ENCODE data around the gene ZC3H12D.
A peak's percentile ranks its signal among the peaks of the same experiment; 100 is the strongest.

Gene ZC3H12D

GRCh38 chr6:149428606-149429005 lies 56.2 kb downstream of the ZC3H12D start:
- no peak overlapping the region for H3K23ac ChIP-seq (ENCODE audit: low read length in 2 of 2)
- H2AK5ac ChIP-seq (ENCODE audit: low read length, severe bottlenecking) = no peak overlapping the region
- no peak overlapping the region for H3K4ac ChIP-seq (ENCODE audit: low read depth in 1 of 2, low read length in 2 of 2)
- H2BK12ac ChIP-seq (ENCODE audit: low read length in 2 of 2) = no peak overlapping the region
- no peak overlapping the region for H3K9ac ChIP-seq (ENCODE audit: low read length)
- H2BK15ac ChIP-seq (ENCODE audit: low read depth, poor library complexity, severe bottlenecking) = no peak overlapping the region
- H3K27ac ChIP-seq (ENCODE audit: low read length, poor library complexity, severe bottlenecking) = no peak overlapping the region
- H3K14ac ChIP-seq (ENCODE audit: low read length in 2 of 2) = no peak overlapping the region
- no peak overlapping the region for H3K18ac ChIP-seq (ENCODE audit: low read depth in 1 of 2, low read length in 2 of 2)
- H3K27me3 ChIP-seq (ENCODE audit: control insufficient read depth in 1 of 2, insufficient read depth in 1 of 2, low read length in 2 of 2) = peaks cover 0 to 12% of the 10 kb centered on the region in 2 experiments
- no peak overlapping the region for H4K91ac ChIP-seq (ENCODE audit: low read length)
- no peak overlapping the region for H2AFZ ChIP-seq (ENCODE audit: low read depth, low read length)
- H3K4me2 ChIP-seq (ENCODE audit: low read length, poor library complexity, severe bottlenecking) = no peak overlapping the region
- H3K79me1 ChIP-seq (replicated peaks; ENCODE audit: low read length, poor library complexity, severe bottlenecking) = no peaks in the 10 kb centered on the region
- H3K4me3 ChIP-seq (ENCODE audit: insufficient read depth in 1 of 2, low read depth in 1 of 2, low read length in 2 of 2) = no peak overlapping the region
- H3K9me3 ChIP-seq (ENCODE audit: control insufficient read depth, low read length) = no peaks in the 10 kb centered on the region
- no peak overlapping the region for H2BK5ac ChIP-seq (ENCODE audit: low read depth, low read length, poor library complexity, severe bottlenecking)
- H3K4me1 ChIP-seq (ENCODE audit: control insufficient read depth, insufficient read depth, low read depth, low read length) = peaks cover 8% of the 10 kb centered on the region
- no peak for DNase-seq
- WGBS = 94% methylated on average over 4 of the region's 4 CpGs
- no peak overlapping the region for H4K8ac ChIP-seq (ENCODE audit: low read length)
- no peaks in the 10 kb centered on the region for H3K36me3 ChIP-seq (ENCODE audit: control insufficient read depth in 1 of 2, insufficient read depth in 2 of 2, low read depth in 1 of 2, low read length in 2 of 2)
- no peak overlapping the region for H2BK120ac ChIP-seq (ENCODE audit: low read depth, low read length)

GRCh38 chr6:149425754-149426153 lies 59.1 kb downstream of the ZC3H12D start:
- Histone ChIP-seq H3K23ac (ENCODE audit: low read length in 2 of 2) (no peak overlapping the region), H3K9me3 (ENCODE audit: control insufficient read depth, low read length) (no peaks in the 10 kb centered on the region), H3K36me3 (ENCODE audit: control insufficient read depth in 1 of 2, insufficient read depth in 2 of 2, low read depth in 1 of 2, low read length in 2 of 2) (no peaks in the 10 kb centered on the region), H2AK5ac (ENCODE audit: low read length, severe bottlenecking) (no peak overlapping the region), H3K4ac (ENCODE audit: low read depth in 1 of 2, low read length in 2 of 2) (no peak overlapping the region), H3K9ac (ENCODE audit: low read length) (no peak overlapping the region), H3K4me2 (ENCODE audit: low read length, poor library complexity, severe bottlenecking) (no peak overlapping the region), H3K27ac (ENCODE audit: low read length, poor library complexity, severe bottlenecking) (no peak overlapping the region), H4K8ac (ENCODE audit: low read length) (no peak overlapping the region), H3K4me1 (ENCODE audit: control insufficient read depth, insufficient read depth, low read depth, low read length) (peaks cover 9% of the 10 kb centered on the region), H3K79me1 (replicated peaks; ENCODE audit: low read length, poor library complexity, severe bottlenecking) (no peaks in the 10 kb centered on the region), H3K18ac (ENCODE audit: low read depth in 1 of 2, low read length in 2 of 2) (no peak overlapping the region), H2BK12ac (ENCODE audit: low read length in 2 of 2) (no peak overlapping the region), H4K91ac (ENCODE audit: low read length) (no peak overlapping the region), H2BK5ac (ENCODE audit: low read depth, low read length, poor library complexity, severe bottlenecking) (no peak overlapping the region), H2AFZ (ENCODE audit: low read depth, low read length) (no peak overlapping the region), H2BK15ac (ENCODE audit: low read depth, poor library complexity, severe bottlenecking) (no peak overlapping the region), H3K27me3 (ENCODE audit: control insufficient read depth in 1 of 2, insufficient read depth in 1 of 2, low read length in 2 of 2) (peaks cover 0 to 12% of the 10 kb centered on the region in 2 experiments), H2BK120ac (ENCODE audit: low read depth, low read length) (no peak overlapping the region), H3K4me3 (ENCODE audit: insufficient read depth in 1 of 2, low read depth in 1 of 2, low read length in 2 of 2) (no peak overlapping the region), H3K14ac (ENCODE audit: low read length in 2 of 2) (no peak overlapping the region)
- 96% methylated on average over 4 of the region's 5 CpGs for WGBS
- no peak for DNase-seq

DNA sequence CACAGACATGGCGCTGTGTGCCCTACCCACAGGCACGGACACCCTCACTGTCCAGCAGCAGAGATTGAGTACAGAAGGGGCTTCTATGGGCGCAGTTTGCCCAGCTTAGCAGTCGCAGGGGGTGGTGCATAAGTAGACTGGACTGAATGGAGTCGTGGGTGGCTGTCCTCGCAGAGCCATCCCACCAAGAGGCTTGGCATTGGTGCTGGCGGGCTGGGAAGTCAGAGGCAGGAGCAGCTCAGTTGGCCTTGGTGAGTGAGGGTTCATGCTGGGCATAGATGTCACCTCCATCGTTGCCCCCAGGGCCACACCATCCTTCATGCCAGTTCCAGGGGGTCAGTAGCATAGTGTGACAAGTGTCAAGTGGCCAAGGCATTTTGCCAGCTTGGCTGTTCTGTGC lies 59.6 kb downstream of the ZC3H12D start:
- Histone ChIP-seq H2BK120ac (ENCODE audit: low read depth, low read length) (no peak overlapping the region), H3K4ac (ENCODE audit: low read depth in 1 of 2, low read length in 2 of 2) (no peak overlapping the region), H3K18ac (ENCODE audit: low read depth in 1 of 2, low read length in 2 of 2) (no peak overlapping the region), H2BK15ac (ENCODE audit: low read depth, poor library complexity, severe bottlenecking) (no peak overlapping the region), H3K4me3 (ENCODE audit: insufficient read depth in 1 of 2, low read depth in 1 of 2, low read length in 2 of 2) (no peak overlapping the region), H3K27ac (ENCODE audit: low read length, poor library complexity, severe bottlenecking) (no peak overlapping the region), H2AK5ac (ENCODE audit: low read length, severe bottlenecking) (no peak overlapping the region), H2AFZ (ENCODE audit: low read depth, low read length) (no peak overlapping the region), H4K8ac (ENCODE audit: low read length) (peak overlapping the region; percentile 12), H3K23ac (ENCODE audit: low read length in 2 of 2) (no peak overlapping the region), H3K36me3 (ENCODE audit: control insufficient read depth in 1 of 2, insufficient read depth in 2 of 2, low read depth in 1 of 2, low read length in 2 of 2) (no peaks in the 10 kb centered on the region), H2BK5ac (ENCODE audit: low read depth, low read length, poor library complexity, severe bottlenecking) (no peak overlapping the region), H3K14ac (ENCODE audit: low read length in 2 of 2) (no peak overlapping the region), H2BK12ac (ENCODE audit: low read length in 2 of 2) (peak overlapping the region in 1 of 2 experiments; percentile 21), H4K91ac (ENCODE audit: low read length) (no peak overlapping the region), H3K9me3 (ENCODE audit: control insufficient read depth, low read length) (no peaks in the 10 kb centered on the region), H3K9ac (ENCODE audit: low read length) (no peak overlapping the region), H3K27me3 (ENCODE audit: control insufficient read depth in 1 of 2, insufficient read depth in 1 of 2, low read length in 2 of 2) (peaks cover 0 to 12% of the 10 kb centered on the region in 2 experiments), H3K4me1 (ENCODE audit: control insufficient read depth, insufficient read depth, low read depth, low read length) (peaks cover 9% of the 10 kb centered on the region), H3K79me1 (replicated peaks; ENCODE audit: low read length, poor library complexity, severe bottlenecking) (no peaks in the 10 kb centered on the region), H3K4me2 (ENCODE audit: low read length, poor library complexity, severe bottlenecking) (no peak overlapping the region)
- WGBS = 93% methylated on average over 8 of the region's 8 CpGs
- DNase-seq = no peak

- H2BK5ac ChIP-seq (ENCODE audit: low read depth, low read length, poor library complexity, severe bottlenecking) = no peak overlapping the region
- no peak overlapping the region for H2AK5ac ChIP-seq (ENCODE audit: low read length, severe bottlenecking)
- no peak overlapping the region for H3K4me2 ChIP-seq (ENCODE audit: low read length, poor library complexity, severe bottlenecking)
- peak overlapping the region; percentile 52 to 63 for H3K18ac ChIP-seq (ENCODE audit: low read depth in 1 of 2, low read length in 2 of 2)
- H3K23ac ChIP-seq (ENCODE audit: low read length in 2 of 2) = no peak overlapping the region
- peak overlapping the region; percentile 26 for H3K27ac ChIP-seq (ENCODE audit: low read length, poor library complexity, severe bottlenecking)
- no peak overlapping the region for H3K14ac ChIP-seq (ENCODE audit: low read length in 2 of 2)
- no peaks in the 10 kb centered on the region for H3K9me3 ChIP-seq (ENCODE audit: control insufficient read depth, low read length)
- no peaks in the 10 kb centered on the region for H3K79me1 ChIP-seq (replicated peaks; ENCODE audit: low read length, poor library complexity, severe bottlenecking)
- H4K91ac ChIP-seq (ENCODE audit: low read length) = no peak overlapping the region
- peaks cover 0 to 8% of the 10 kb centered on the region in 2 experiments for H3K27me3 ChIP-seq (ENCODE audit: control insufficient read depth in 1 of 2, insufficient read depth in 1 of 2, low read length in 2 of 2)
- H3K4me3 ChIP-seq (ENCODE audit: insufficient read depth in 1 of 2, low read depth in 1 of 2, low read length in 2 of 2) = peak overlapping the region in 1 of 2 experiments; percentile 62
- no peaks in the 10 kb centered on the region for H3K36me3 ChIP-seq (ENCODE audit: control insufficient read depth in 1 of 2, insufficient read depth in 2 of 2, low read depth in 1 of 2, low read length in 2 of 2)
- peaks cover 7% of the 10 kb centered on the region for H3K4me1 ChIP-seq (ENCODE audit: control insufficient read depth, insufficient read depth, low read depth, low read length)
- peak overlapping the region; percentile 4 for H2BK120ac ChIP-seq (ENCODE audit: low read depth, low read length)
- 78% methylated on average over 7 of the region's 7 CpGs for WGBS
- H4K8ac ChIP-seq (ENCODE audit: low read length) = peak overlapping the region; percentile 58
- DNase-seq = no peak
- no peak overlapping the region for H2BK15ac ChIP-seq (ENCODE audit: low read depth, poor library complexity, severe bottlenecking)
- H3K4ac ChIP-seq (ENCODE audit: low read depth in 1 of 2, low read length in 2 of 2) = peak overlapping the region; percentile 63 to 73
- peak overlapping the region; percentile 57 for H2AFZ ChIP-seq (ENCODE audit: low read depth, low read length)
- peak overlapping the region in 1 of 2 experiments; percentile 15 for H2BK12ac ChIP-seq (ENCODE audit: low read length in 2 of 2)
- peak overlapping the region; percentile 84 for H3K9ac ChIP-seq (ENCODE audit: low read length)
These were observed 60.8 kb downstream of the ZC3H12D start for GRCh38 chr6:149423964-149424440.

Measured in mesenchymal stem cell (in vitro differentiated cells and primary cell).